ENCODE measurements around the gene GFOD1. TPM values are rescaled to one million over a fixed set of nuclear protein-coding genes. Genes with fewer than 3 reads are reported as not detected.

Gene GFOD1
- total RNA-seq, 1 donor from 2014 or later = 8.4 TPM

DNA sequence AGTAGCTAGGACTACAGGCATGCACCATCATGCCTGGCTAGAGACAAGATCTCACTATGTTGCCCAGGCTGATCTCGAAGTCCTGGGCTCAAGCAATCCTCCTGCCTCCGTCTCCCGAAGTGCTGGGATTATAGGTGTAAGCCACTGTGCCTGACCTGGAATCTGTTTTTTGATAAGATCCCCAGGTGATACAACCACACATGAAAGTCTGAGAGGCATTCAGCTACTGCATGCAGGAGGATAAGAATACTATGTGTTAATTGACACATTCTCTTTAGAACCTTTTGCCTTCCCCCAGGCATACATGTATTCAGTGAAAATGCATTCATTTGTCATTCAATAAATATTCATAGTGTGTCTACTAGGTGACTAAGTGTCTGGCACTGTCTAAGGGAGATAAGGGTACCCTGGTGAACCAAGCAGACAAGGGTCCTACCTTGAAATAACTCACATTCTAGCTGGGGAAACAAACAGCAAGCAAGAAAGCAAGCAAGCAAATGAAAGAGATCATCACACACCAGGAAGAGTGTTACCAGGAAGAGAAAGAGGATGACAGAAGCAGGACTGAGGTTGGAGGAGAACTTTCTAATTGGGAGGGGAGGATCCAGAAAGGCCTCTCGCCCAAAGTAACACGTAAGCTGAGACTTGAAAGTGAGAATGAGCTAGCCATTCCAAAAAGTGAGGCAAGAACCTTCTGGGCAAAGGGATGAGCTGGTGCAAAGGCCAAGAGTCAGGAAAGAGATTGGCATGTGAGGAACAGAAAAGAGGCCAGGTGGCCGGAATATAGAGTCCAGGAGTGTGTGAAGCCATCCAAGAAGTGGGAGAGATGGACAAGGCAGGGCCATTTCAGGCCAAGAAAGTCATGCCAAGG, 6.5 kb downstream of the GFOD1 start:
- intact Hi-C loops (cut with micrococcal nuclease) = no loop called here
- Mint-ChIP-seq H3K4me3 (no peak overlapping the region), H3K9me3 (no peaks in the 10 kb centered on the region), H3K4me1 (peaks cover 52% of the 10 kb centered on the region), H3K27ac (no peak overlapping the region), H3K36me3 (ENCODE audit: low read depth) (peaks cover 22% of the 10 kb centered on the region), H3K27me3 (no peaks in the 10 kb centered on the region)
- ATAC-seq (ENCODE audit: low read depth) (no peak), DNase-seq (no peak)
- POLR2A ChIA-PET = no interaction called here
- CTCF ChIA-PET = interaction anchor here (1.1 kb wide), 1 partner anchor 24 kb away, joined by 3 read pairs; no protein-coding TSS in a partner anchor
- TF ChIP-seq, protein P1, sequence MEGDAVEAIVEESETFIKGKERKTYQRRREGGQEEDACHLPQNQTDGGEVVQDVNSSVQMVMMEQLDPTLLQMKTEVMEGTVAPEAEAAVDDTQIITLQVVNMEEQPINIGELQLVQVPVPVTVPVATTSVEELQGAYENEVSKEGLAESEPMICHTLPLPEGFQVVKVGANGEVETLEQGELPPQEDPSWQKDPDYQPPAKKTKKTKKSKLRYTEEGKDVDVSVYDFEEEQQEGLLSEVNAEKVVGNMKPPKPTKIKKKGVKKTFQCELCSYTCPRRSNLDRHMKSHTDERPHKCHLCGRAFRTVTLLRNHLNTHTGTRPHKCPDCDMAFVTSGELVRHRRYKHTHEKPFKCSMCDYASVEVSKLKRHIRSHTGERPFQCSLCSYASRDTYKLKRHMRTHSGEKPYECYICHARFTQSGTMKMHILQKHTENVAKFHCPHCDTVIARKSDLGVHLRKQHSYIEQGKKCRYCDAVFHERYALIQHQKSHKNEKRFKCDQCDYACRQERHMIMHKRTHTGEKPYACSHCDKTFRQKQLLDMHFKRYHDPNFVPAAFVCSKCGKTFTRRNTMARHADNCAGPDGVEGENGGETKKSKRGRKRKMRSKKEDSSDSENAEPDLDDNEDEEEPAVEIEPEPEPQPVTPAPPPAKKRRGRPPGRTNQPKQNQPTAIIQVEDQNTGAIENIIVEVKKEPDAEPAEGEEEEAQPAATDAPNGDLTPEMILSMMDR (IDR thresholded peaks at IDR 0.05) = no peak

DNA sequence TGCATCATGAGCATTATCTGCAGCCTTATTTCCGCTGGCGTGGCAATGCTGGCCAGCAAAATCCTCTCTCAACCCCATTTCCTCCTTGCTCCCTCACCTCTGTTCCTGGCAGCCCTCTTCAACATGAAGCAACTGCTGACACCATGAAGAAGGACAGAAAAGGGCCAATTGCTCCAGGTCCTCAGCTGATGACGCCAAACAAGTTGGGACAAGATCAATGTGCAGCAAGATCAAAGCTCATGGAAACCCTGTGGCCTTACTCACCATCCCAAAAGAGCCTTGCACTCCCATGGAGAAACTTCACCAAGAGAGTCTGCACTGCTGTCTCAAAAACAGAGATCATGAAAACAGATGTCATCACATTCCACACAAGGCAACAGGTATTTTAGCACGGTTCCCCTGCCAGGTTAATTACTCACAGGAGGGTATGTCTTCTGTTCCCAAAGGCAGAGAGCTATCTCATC, 7.4 kb downstream of the GFOD1 start:
- peaks cover 22% of the 10 kb centered on the region for H3K36me3 Mint-ChIP-seq (ENCODE audit: low read depth)
- ATAC-seq (ENCODE audit: low read depth) = no peak
- H3K4me3 Mint-ChIP-seq = no peak overlapping the region
- ChIA-PET CTCF (interaction anchor here (1.0 kb wide), 1 partner anchor 59 kb away, joined by 3 read pairs; no protein-coding TSS in a partner anchor), POLR2A (interaction anchor here (1.5 kb wide), 1 partner anchor 9 kb away, joined by 7 read pairs; no protein-coding TSS in a partner anchor)
- H3K4me1 Mint-ChIP-seq = peaks cover 47% of the 10 kb centered on the region
- TF ChIP-seq, protein P1 (IDR thresholded peaks at IDR 0.05) = no peak
- no peaks in the 10 kb centered on the region for H3K9me3 Mint-ChIP-seq
- DNase-seq = no peak
- no peaks in the 10 kb centered on the region for H3K27me3 Mint-ChIP-seq
- intact Hi-C loops (cut with micrococcal nuclease) = no loop called here
- H3K27ac Mint-ChIP-seq = no peak overlapping the region

DNA sequence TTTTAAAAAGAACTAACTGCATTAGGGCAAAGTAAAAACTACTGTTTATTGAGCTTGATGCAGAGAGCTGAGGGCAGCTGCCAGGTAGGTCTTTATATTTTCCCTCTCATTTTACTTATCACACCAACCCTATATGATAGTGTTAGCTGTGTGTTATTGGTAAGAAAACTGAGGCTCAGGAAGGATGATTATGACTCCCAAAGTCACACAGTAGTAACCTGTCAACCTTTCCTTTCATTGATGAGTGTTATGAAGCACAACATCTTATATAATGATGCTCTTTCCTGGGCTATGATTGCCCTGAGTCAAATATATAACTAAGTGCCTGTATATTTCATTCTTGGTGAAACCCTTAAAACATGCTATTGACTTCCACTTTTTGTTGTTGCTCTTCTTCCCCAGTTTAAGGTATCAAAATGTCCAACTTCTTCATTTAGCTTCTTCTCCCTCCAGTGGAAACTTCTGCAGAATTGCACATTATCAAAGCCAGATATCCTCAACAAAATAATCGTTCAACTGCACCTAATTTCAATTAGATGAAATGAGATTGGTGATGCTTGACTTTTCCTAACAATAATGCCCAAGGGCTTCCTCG, 8.1 kb downstream of the GFOD1 start:
- H3K27me3 Mint-ChIP-seq = no peaks in the 10 kb centered on the region
- no peak for ATAC-seq (ENCODE audit: low read depth)
- H3K36me3 Mint-ChIP-seq (ENCODE audit: low read depth) = peaks cover 22% of the 10 kb centered on the region
- DNase-seq = no peak
- no peaks in the 10 kb centered on the region for H3K9me3 Mint-ChIP-seq
- no peak overlapping the region for H3K27ac Mint-ChIP-seq
- no peak overlapping the region for H3K4me3 Mint-ChIP-seq
- peaks cover 47% of the 10 kb centered on the region for H3K4me1 Mint-ChIP-seq
- intact Hi-C loops (cut with micrococcal nuclease) = no loop called here
- ChIA-PET POLR2A (interaction anchor here (0.7 to 1.5 kb wide), 10 partner anchors 8 to 176 kb away, joined by 3 to 7 read pairs (median 4); partner anchors contain the start of genes GFOD1, NOL7 and SIRT5), CTCF (interaction anchor here (0.8 to 1.1 kb wide), 3 partner anchors 12 to 60 kb away, joined by 3 to 4 read pairs (median 3); no protein-coding TSS in a partner anchor)
- TF ChIP-seq, protein P1 (IDR thresholded peaks at IDR 0.05) = no peak

DNA sequence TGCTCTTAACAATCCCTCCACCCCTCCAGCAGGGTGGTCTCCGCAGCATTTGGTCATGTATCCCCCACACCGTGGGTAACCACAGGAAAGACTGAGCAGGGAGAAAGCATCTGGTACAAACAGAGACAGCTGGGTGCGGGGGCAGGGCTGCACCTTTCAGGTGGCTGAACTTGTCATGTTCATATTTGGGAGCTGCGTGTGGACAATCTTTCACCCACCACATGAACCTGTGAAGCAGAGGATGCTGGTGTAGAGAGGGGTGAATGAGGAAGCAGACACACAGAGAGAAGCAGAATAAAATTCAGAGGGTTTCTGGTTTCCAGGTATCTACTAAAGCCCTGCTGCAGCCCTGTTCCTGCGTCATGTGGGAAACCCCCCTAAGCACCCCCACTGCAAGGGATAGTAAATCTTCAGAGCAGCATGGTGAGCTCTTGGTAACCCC, 8.9 kb downstream of the GFOD1 start:
- ChIA-PET CTCF (interaction anchor here (0.8 to 1.1 kb wide), 2 partner anchors 12 to 59 kb away, joined by 3 to 4 read pairs; no protein-coding TSS in a partner anchor), POLR2A (interaction anchor here (0.6 to 1.5 kb wide), 14 partner anchors 9 to 314 kb away, joined by 3 to 7 read pairs (median 4); partner anchors contain the start of genes GFOD1, NOL7 and SIRT5)
- intact Hi-C loops (cut with micrococcal nuclease) = no loop called here
- Mint-ChIP-seq H3K27ac (peak overlapping the region; percentile 77), H3K4me3 (peak overlapping the region; percentile 52), H3K4me1 (peaks cover 46% of the 10 kb centered on the region), H3K27me3 (no peaks in the 10 kb centered on the region), H3K9me3 (no peaks in the 10 kb centered on the region), H3K36me3 (ENCODE audit: low read depth) (peaks cover 23% of the 10 kb centered on the region)
- TF ChIP-seq, protein P1 (IDR thresholded peaks at IDR 0.05) = no peak
- DNase-seq (no peak), ATAC-seq (ENCODE audit: low read depth) (peak; percentile 91)
